ENCODE measurements around the gene CTU1.

The CTU1 gene

DNA sequence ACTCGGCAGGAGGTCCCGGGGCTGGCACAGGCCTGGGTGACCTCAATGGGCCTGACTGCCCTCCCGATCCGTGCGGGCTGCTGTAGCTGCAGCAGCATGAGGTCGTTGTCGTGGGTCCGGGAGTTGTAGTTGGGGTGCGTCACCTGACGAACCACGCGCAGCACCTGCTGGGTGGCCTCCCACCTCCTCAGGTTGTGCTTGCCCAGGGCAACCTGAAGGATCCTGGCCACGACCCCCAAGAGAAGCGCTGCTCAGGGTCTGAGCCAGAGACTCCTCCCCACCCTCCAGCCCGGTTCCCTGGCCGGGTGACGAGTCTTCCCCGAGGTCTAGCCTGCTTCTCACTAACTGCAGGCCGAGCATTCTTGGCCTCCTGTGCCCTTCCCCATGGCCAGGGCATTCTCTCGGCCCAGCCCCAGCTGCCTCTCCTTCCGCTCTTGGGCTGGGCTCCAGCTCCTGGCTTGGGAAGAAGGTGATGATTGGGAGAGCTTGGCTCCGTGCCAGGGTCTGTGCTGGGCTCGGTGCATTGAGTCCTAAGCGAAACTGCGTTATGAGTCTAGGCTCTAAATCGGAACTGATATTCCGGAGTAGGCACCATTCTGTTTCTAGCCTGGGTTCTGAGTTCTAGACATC, 28.6 kb downstream of the CTU1 start:
- DNase-seq = peak; percentile 76

DNA sequence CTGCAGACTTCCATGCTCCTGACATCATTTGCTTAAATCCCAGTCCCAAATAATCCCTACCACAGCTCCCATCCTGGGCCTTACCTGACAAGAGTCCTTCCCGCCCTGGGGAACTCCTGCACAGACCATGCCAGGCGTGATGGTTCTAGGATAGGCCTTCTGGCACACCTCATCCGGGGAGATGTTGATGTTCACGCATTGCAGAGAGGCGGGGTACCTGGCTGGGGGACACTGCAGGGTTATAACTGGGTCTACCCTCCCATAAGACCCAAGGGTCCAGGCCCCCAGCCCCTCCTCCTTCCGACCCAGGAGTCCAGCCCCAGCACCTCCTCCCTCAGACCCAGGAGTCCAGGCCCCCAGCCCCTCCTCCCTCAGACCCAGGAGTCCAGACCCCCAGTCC, 29.5 kb downstream of the CTU1 start:
- no peak for DNase-seq

DNA sequence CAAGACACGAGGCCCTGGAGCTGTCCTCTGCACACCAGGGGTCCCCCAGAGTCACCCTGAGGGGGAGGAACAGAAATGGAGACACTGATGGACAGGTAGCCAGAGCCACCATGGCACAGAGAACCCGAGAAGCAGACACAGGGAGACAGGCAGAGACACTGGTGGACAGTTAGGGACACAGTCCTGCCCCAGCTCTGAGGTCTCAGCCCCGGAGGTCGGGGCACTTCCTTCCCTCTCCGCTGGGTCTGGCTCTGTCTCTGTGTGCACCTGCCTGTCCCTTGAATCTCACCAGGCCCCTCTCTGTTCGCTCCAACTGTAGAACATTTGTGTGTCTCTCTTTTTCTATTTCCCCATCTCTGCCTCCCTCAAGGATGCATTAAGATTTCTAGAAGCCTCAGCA, 30.1 kb downstream of the CTU1 start:
- DNase-seq = no peak

DNA sequence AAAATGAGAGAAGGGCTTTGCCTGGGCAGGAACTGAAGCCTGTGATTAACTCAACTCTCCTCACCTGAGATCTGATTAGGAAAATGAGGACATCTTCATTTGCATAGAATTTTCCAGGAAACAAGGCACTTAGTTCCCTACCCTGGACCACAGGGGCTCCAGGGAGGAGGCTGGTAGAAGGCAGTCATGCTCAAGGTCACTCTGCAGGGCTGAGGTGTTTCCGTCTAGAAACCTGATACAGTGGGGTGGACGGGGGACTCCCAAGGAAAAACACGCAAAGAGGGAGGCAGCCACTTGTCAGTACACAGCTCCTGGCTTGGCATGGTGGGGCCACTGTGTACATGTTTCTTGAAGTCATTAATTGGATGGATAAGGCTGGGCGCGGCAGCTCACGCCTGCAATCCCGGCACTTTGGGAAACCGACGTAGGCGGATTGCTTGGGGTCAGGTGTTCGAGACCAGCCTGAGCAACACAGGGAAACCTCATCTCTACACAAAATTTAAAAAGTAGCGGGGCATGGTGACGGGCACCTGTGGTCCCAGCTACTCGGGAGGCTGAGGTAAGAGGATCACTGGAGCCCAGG, 31.5 kb downstream of the CTU1 start:
- no peak for DNase-seq

DNA sequence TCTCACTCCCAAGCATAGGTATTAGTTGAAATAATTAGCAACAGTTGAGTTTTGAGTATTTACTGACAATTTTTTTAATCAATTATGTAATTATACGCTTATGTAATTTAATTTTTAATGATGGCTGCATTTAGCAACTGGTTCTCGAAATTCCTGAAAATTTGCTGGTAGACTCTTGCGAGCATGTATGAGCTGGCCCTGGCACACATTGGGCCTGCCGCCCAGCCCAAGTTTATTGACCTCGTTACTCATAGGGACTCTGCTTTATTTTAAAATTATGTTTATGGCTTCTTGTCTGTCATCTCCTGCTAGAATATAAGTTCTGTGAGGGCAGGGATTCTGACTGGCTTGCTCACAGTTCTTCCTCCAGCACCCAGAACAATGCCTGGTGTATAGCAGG, 32.2 kb downstream of the CTU1 start:
- DNase-seq = no peak

DNA sequence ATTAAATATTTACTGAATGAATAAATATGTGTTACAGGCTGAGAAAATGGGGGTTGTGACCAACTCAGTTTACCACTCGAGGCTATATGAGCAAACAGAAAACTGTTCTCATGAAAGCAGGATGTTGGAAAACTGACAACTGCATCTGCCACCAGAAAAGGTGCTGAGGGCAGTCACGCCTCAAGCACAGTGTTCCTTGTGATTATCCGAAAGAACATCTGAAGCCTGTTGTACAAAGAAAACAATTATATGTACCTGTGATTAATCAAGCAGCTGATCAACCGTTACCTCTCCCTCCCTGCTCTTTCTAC, 37.2 kb downstream of the CTU1 start:
- DNase-seq = peak; percentile 91

DNA sequence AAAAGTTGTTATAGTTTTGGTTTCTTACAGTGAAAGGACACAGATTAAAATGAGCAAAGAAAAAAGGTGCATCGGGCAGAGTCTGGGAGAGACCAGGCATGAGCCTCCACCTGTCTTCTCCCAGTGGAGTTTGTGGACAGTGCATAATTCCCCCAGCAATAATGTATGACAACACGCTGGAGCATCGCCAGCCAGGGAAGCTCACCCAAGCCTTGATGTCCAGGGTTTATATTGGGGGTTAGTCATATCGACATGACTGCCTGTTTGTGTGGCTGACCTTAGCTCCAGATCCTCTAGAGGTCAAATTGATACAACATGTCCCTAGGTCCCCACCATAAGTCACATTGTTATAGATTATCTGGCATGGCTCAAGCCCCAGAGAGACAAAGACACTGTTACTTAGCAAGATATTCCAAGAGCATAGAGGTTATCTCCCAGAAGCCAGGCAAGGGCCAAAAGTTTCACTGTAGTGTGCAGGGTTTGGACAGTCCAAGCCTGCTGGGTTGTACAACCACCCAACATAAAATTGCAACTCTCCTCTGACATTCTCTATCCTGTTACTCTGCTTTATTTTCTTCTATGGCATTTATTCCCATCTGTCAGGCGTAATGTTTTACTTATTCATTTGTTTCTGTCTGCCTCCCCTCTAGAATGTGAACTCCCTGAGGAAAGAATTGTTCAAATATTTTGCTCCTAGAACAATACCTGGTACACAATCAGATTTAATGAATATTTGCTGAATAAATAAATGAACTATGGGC, 37.7 kb downstream of the CTU1 start:
- peak; percentile 92 for DNase-seq

DNA sequence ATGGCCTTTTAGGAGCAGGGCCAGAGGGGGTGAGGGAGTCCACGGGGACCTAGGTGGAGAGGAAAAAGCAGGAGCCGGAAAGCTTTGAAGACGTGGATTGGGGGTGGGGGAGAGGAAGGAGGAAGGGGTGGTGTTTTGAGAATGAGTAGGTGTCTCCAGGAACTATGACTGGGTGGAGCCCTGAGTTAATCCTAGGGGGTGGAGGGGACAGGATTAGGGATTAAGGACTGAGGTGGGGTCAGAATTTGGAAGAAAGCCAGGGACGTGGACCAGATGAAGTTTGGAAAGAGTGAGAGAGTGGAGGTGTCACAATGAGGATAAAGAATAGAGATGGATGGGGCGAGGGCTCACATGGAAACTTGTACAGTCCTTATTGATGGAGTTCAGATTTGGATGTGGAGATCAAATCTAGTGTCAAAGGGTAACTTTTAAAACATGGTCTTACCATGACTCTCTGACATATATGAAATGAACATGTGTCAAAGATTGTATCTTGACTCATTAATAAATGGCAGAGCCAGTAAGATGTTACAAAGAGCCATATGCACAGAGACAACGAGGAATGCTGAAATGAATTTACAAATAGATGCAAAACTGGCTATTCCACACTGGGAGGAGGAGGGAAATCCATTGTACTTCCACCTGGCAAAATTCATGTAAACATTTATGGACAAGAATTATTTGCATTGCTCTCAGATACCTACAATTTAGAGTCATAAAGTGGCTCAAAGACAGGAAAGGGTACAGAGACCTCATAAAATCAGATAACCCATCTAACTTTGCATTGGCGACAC, 41.6 kb downstream of the CTU1 start:
- DNase-seq = no peak

DNA sequence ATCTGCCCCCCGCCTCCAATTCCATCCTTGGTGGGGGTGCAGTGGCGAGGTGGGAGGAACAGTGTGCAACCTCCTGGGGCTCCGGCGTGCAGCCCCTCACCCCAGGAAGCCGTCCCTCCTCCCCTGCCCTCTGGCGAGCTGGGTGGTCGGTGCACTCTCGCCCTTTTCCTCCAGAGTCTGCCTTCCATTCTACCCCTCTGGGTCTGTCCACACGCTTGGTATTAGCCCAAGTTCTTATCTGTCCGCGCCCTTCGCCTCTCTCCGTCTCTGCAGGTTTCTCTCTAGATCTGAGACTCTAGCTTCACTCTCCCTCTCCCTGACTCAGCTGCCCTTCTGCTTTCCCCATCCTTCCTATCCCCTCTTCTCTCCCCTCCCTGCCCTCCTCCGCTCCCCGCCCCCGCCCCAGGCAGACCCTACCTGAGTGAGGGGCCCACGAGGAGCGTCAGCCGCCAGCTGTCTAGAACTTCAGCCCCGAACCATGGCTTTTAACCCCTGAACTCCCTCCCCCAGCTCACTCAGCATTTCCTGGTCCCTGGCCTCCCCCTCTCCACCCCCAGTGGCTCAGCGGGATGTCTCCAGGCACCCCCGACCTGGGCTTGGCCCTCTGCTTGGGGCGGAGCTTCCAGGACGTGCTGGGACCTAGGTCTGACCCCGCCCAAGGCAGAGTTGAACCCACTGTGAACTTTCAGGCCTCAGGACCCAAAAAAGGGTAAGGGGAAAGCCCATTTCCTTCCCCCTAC, 42.8 kb downstream of the CTU1 start:
- no peak for DNase-seq

DNA sequence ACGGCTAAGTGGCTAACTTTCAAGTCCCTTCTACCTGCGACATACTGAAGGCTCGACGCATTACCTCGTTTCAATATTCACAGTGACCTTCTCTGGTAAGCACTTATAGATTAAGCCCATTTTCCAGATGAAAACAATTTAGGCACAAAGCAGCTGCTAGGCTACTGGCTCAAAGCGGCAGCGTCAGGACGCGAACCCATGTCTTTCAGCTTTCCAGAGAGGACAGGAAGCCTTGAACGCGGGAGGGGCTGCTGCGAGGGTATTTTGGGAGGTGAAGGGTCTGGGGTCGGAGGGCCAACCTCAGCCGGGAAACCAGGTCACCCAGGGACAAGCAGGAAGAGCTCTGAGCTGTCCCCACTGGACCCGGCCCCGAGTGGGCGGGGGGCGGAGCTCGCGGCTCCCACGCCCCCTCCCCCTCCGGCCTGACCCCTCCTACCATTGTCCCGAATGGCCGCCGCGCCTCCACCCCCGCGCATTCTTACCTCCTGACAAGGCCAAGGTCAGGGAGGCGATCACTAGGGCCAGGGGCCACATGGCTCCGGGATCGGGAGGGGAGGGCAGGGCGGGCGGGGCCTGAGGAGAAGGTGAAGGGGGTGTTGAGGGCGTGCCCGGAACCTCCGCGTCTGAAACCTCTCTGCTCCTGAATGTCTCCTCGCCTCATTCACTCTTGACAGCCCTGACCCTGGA, 43.5 kb downstream of the CTU1 start, which contains the start of gene KLK13:
Gene KLK13 (minus strand): TSS at position 559 of the 687 bp plus-strand sequence. CDS start 25 bp downstream, at position 534.
- DNase-seq = no peak

DNA sequence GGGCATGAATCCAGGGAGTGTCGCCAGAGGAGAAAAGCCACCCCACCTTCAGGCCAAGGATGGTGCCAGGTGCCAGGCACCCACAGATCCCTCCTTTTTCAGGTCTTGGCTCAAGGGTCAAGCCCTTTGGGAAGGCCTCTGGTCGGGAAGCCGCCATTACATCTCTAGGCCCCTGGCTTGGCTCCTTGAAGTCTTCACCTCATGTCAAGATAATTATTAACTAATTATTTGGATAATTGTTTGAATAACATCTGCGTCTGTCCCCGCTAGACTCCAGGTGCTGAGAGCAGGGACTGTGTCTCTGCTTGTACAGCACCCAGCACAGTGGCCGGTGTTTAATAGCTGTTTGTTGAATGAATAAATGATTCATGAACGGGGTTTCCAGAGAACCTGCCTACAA, 44.5 kb downstream of the CTU1 start:
- no peak for DNase-seq

DNA sequence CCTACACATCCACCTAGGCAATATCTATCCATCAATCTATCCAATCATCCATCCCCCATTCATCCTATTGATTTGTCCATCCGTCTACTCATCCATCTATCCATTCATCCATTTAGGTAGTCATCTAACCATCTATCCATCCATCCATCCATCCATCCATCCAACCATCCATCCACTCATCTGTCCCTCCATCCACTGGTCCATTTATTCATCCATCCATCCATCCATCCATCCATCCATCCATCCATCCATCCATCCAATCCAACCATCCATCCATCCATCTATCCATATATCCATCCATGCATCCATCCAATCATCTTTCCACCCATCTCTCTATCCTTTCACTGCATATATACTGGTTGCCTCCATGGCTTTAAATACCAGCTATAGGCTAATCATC, 47.2 kb downstream of the CTU1 start:
- no peak for DNase-seq

DNA sequence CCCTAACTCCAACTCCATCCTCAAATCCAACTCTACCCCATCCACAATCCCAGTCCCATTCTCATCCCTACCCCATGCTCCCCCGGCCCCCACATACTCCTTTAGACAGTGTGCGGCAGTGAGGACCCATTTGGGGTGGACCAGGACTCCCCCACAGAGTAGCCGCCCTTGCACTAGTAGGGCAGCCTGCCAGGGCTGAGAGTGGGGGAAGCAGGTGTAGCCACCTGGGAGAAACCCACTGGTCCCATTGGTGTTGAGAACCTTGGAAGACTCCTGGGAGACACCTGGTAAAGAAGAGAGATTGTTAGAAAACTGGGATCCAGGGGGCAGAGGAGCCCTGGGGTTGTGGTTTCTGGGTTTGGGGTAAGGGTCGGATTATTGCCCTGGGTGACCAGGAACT, 47.9 kb downstream of the CTU1 start:
- DNase-seq = no peak

DNA sequence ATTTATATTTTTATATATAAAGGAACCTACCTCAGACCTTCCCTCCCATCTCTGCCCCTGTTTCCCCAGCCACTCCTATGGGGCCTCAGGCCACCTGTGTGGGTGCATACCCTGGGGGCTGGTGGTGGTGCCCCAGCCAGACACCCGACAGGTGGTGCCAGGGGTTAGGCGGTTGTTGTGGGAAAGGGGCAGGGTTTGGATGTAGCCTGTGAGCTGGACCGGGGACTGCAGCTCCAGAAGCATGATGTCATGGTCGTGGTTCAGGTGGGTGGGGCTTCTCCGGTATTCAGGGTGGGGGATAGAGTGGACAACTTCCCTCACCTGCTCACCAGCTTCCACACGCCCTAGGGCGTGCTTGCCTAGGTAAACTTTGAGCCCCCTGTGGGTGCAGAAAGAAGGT, 48.5 kb downstream of the CTU1 start:
- DNase-seq = no peak

DNA sequence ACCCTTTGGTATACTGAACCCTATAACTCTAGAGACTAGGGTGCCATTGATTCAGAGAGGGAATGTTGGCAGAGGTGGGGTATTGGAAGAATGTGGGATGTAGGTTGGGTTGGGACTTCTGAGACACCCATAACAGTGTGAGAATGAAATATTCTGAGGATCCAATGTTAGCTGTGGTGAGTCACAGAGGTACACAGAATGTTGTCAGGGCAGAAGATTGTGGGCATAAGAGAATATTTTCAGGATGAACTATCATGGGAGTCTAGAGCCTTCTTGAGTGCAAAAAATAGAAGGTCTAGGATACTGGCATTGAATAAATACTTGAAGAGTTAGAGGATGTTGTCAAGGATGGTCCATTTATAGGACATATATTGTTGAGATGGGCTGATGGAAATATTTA, 52.3 kb downstream of the CTU1 start:
- no peak for DNase-seq

Measured in NCI-H2029 treated with DMSO at 0.1 percent for 48 hours (cell line).